H9 (cell line): Measurements from ENCODE around the gene UVSSA. TPM values are rescaled to one million over a fixed set of nuclear protein-coding genes. Genes with fewer than 3 reads are reported as not detected.

Experiments
- DNase-seq: peaks from one replicate; pipeline ENCODE4 v3.0.0-alpha.2; 2017
- H2AFZ ChIP-seq: one replicate; pipeline ENCODE4 v1.6.1; 2013; ENCODE audit warnings: mild to moderate bottlenecking, low read length, control low read depth, moderate library complexity
- H2AK5ac ChIP-seq: 2 replicates; pipeline ENCODE4 v1.6.1; 2013; ENCODE audit warnings: low read length, control low read depth, mixed read lengths; ENCODE audit not compliant: insufficient read length
- H2BK120ac ChIP-seq: one replicate; pipeline ENCODE4 v1.6.1; 2013; ENCODE audit warnings: low read depth, mild to moderate bottlenecking, low read length, control low read depth, inconsistent platforms; ENCODE audit not compliant: poor library complexity, severe bottlenecking
- H2BK12ac ChIP-seq: 2 replicates; pipeline ENCODE4 v1.6.1; 2013; ENCODE audit warnings: low read length, control low read depth, mixed read lengths, low read depth; ENCODE audit not compliant: insufficient read length
- H2BK15ac ChIP-seq: 2 replicates; pipeline ENCODE4 v1.6.1; 2013; ENCODE audit warnings: low read depth, low read length, control low read depth
- H2BK20ac ChIP-seq: one replicate; pipeline ENCODE4 v1.6.1; 2013; ENCODE audit warnings: low read depth, mild to moderate bottlenecking, low read length, control low read depth, inconsistent platforms; ENCODE audit not compliant: poor library complexity, severe bottlenecking
- H2BK5ac ChIP-seq: 2 replicates; pipeline ENCODE4 v1.6.1; 2013; ENCODE audit warnings: low read length, control low read depth, mixed read lengths; ENCODE audit not compliant: insufficient read length
- H3K14ac ChIP-seq: 2 replicates; pipeline ENCODE4 v1.6.1; 2013; ENCODE audit warnings: low read length, control low read depth; ENCODE audit not compliant: insufficient read depth
- H3K18ac ChIP-seq: 2 replicates; pipeline ENCODE4 v1.6.1; 2013; ENCODE audit warnings: low read depth, mild to moderate bottlenecking, mixed read lengths, low read length, control low read depth; ENCODE audit not compliant: insufficient read length
- H3K23ac ChIP-seq: 2 replicates; pipeline ENCODE4 v1.6.1; 2013; ENCODE audit warnings: low read length, control low read depth, mixed read lengths, low read depth; ENCODE audit not compliant: insufficient read length
- H3K23me2 ChIP-seq: 2 replicates; pipeline ENCODE4 v1.6.1; 2013; ENCODE audit warnings: low read depth, mild to moderate bottlenecking, mixed read lengths, low read length, control low read depth; ENCODE audit not compliant: insufficient read length, poor library complexity, severe bottlenecking
- H3K27ac ChIP-seq: 2 replicates; pipeline ENCODE4 v1.5.1; 2013; ENCODE audit warnings: low read length, control low read depth, mixed read lengths, low read depth; ENCODE audit not compliant: insufficient read length
- H3K27me3 ChIP-seq: 2 replicates; pipeline ENCODE4 v1.6.1; 2013; ENCODE audit warnings: low read length, control low read depth, inconsistent platforms; ENCODE audit not compliant: insufficient read depth
- H3K4ac ChIP-seq: 2 replicates; pipeline ENCODE4 v1.6.1; 2013; ENCODE audit warnings: low read depth, mild to moderate bottlenecking, control low read depth, inconsistent platforms, low read length, moderate library complexity
- H3K4me1 ChIP-seq: 2 replicates; pipeline ENCODE4 v1.6.1; 2013; ENCODE audit warnings: low read length, control low read depth, inconsistent platforms; ENCODE audit not compliant: insufficient read depth
- H3K4me2 ChIP-seq: 2 replicates; pipeline ENCODE4 v1.6.1; 2013; ENCODE audit warnings: low read length, control low read depth, mixed read lengths; ENCODE audit not compliant: insufficient read length, insufficient read depth
- H3K56ac ChIP-seq: 2 replicates; pipeline ENCODE4 v1.6.1; 2013; ENCODE audit warnings: low read depth, mild to moderate bottlenecking, mixed read lengths, low read length, control low read depth; ENCODE audit not compliant: insufficient read length
- H3K79me1 ChIP-seq: 2 replicates; pipeline ENCODE4 v1.6.1; 2013; ENCODE audit warnings: low read depth, mild to moderate bottlenecking, moderate library complexity, low read length, control low read depth, inconsistent platforms; ENCODE audit not compliant: insufficient read depth, poor library complexity, severe bottlenecking
- H3K79me2 ChIP-seq: 2 replicates; pipeline ENCODE4 v1.6.1; 2013; ENCODE audit warnings: low read length, control low read depth, inconsistent platforms; ENCODE audit not compliant: insufficient read depth
- H3K9ac ChIP-seq: 2 replicates; pipeline ENCODE4 v1.6.1; 2013; ENCODE audit warnings: low read length, control low read depth, mixed read lengths; ENCODE audit not compliant: insufficient read length; ENCODE audit errors: extremely low read depth
- H3K9me3 ChIP-seq: one replicate; pipeline ENCODE4 v1.6.1; 2013; ENCODE audit warnings: low read depth, low read length, inconsistent platforms; ENCODE audit not compliant: control insufficient read depth
- H3T11ph ChIP-seq: one replicate; pipeline ENCODE4 v1.6.1; 2013; ENCODE audit warnings: mild to moderate bottlenecking, low read length, control low read depth, inconsistent platforms
- H4K20me1 ChIP-seq: one replicate; pipeline ENCODE4 v1.6.1; 2013; ENCODE audit not compliant: control insufficient read depth, insufficient read length, insufficient read depth
- H4K5ac ChIP-seq: 2 replicates; pipeline ENCODE4 v1.6.1; 2013; ENCODE audit warnings: low read depth, mild to moderate bottlenecking, mixed read lengths, low read length, control low read depth; ENCODE audit not compliant: insufficient read length
- H4K8ac ChIP-seq: replicated peaks from 2 replicates; pipeline ENCODE4 v1.6.1; 2013; ENCODE audit warnings: low read length, control low read depth, mixed read lengths, low read depth; ENCODE audit not compliant: insufficient read length
- H4K91ac ChIP-seq: 2 replicates; pipeline ENCODE4 v1.6.1; 2013; ENCODE audit warnings: low read depth, mild to moderate bottlenecking, moderate library complexity, mixed read lengths, low read length, control low read depth; ENCODE audit not compliant: insufficient read length
- H3K27ac Mint-ChIP-seq, 3 experiments: 2 replicates in 2 of 3; 3 replicates in 1 of 3; pipeline ENCODE4 v1.8.0; 2020 to 2021; ENCODE audit warnings: mixed read lengths in 3 of 3, mild to moderate bottlenecking in 1 of 3, moderate library complexity in 1 of 3
- H3K27me3 Mint-ChIP-seq: 2 replicates; pipeline ENCODE4 v1.8.0; 2021; ENCODE audit warnings: low read depth, mild to moderate bottlenecking, moderate library complexity, mixed read lengths
- H3K36me3 Mint-ChIP-seq, 3 experiments: 2 replicates in 2 of 3; 3 replicates in 1 of 3; pipeline ENCODE4 v1.8.0; 2020 to 2021; ENCODE audit warnings: low read depth in 3 of 3, mixed read lengths in 3 of 3; ENCODE audit not compliant: insufficient read depth in 1 of 3
- H3K4me1 Mint-ChIP-seq, 2 experiments: 2 replicates each; pipeline ENCODE4 v1.8.0; 2020; ENCODE audit warnings: mixed read lengths in 2 of 2
- H3K4me3 Mint-ChIP-seq, 2 experiments: 2 replicates in 1 of 2; 3 replicates in 1 of 2; pipeline ENCODE4 v1.8.0; 2020 to 2021; ENCODE audit warnings: mild to moderate bottlenecking in 2 of 2, mixed read lengths in 2 of 2, moderate library complexity in 1 of 2
- H3K9me3 Mint-ChIP-seq, 2 experiments: 2 replicates in 1 of 2; 3 replicates in 1 of 2; pipeline ENCODE4 v1.8.0; 2020; ENCODE audit warnings: mild to moderate bottlenecking in 2 of 2, mixed read lengths in 2 of 2, moderate library complexity in 1 of 2
- CTCF ChIP-seq: fragments of 200-600 bp; sonication (generic); conservative IDR thresholded peaks from 3 replicates; pipeline ENCODE4 v1.8.0; 2021; ENCODE audit warnings: antibody characterized with exemption, mild to moderate bottlenecking
- WGBS: extraction: QIAGEN DNeasy Blood & Tissue Kit; methylation state at CpG from one replicate; pipeline ENCODE4 v1.1.7; 2013; ENCODE audit warnings: missing lambda C conversion rate, low lambda C conversion rate, mixed read lengths; ENCODE audit not compliant: insufficient read length; ENCODE audit errors: extremely low coverage; 5-methylcytosine and 5-hydroxymethylcytosine counted together
- total RNA-seq: library from RNA; stranded (reverse); gene quantifications from 2 replicates; pipeline ENCODE4 v1.2.1, GENCODE V29; 2021

UVSSA gene
- total RNA-seq, 1 experiment from 2014 or later = 15.9 TPM

GRCh38 chr4:1359976-1360375, 13.0 kb downstream of the UVSSA start:
- Histone ChIP-seq H4K8ac (no peak overlapping the region), H4K5ac (no peak overlapping the region), H3K56ac (no peak overlapping the region), H3K23me2 (no peaks in the 10 kb centered on the region), H3T11ph (no peak overlapping the region), H3K27ac (no peak overlapping the region), H2BK15ac (no peak overlapping the region), H3K9me3 (no peaks in the 10 kb centered on the region), H2BK5ac (no peak overlapping the region), H2BK20ac (no peak overlapping the region), H3K14ac (no peak overlapping the region; the same call in 1 of the 2 replicates), H3K4ac (no peak overlapping the region), H3K4me2 (no peak overlapping the region), H3K27me3 (no peaks in the 10 kb centered on the region), H2BK12ac (no peak overlapping the region), H2AK5ac (no peak overlapping the region), H3K79me1 (no peaks in the 10 kb centered on the region), H2BK120ac (no peak overlapping the region), H2AFZ (no peak overlapping the region), H3K79me2 (no peaks in the 10 kb centered on the region), H3K23ac (no peak overlapping the region), H3K9ac (no peak overlapping the region), H3K4me1 (no peaks in the 10 kb centered on the region), H4K91ac (no peak overlapping the region), H4K20me1 (no peaks in the 10 kb centered on the region), H3K18ac (no peak overlapping the region)
- no peaks in the 10 kb centered on the region for H3K9me3 Mint-ChIP-seq
- no peak overlapping the region for H3K27ac Mint-ChIP-seq
- 0 out of 4 replicates have a peak, but pooled peaks cover 0 to 2% of the 10 kb centered on the region in 2 experiments for H3K4me1 Mint-ChIP-seq
- H3K4me3 Mint-ChIP-seq = no peak overlapping the region
- no peak for TF ChIP-seq CTCF
- DNase-seq = no peak
- WGBS = no CpG with 5 or more reads among the region's 16 CpGs
- no peaks in the 10 kb centered on the region for H3K27me3 Mint-ChIP-seq
- H3K36me3 Mint-ChIP-seq = peaks cover 0 to 18% (median 15%) of the 10 kb centered on the region in 3 experiments; a peak in 6 of 7 replicates
